Measurements from ENCODE around the gene AGBL3. TPM values are rescaled to one million over a fixed set of nuclear protein-coding genes. Genes with fewer than 3 reads are reported as not detected.

AGBL3 gene
- total and polyA plus RNA-seq, 2 experiments from 2014 or later, result 3.2 to 5.6 TPM

DNA sequence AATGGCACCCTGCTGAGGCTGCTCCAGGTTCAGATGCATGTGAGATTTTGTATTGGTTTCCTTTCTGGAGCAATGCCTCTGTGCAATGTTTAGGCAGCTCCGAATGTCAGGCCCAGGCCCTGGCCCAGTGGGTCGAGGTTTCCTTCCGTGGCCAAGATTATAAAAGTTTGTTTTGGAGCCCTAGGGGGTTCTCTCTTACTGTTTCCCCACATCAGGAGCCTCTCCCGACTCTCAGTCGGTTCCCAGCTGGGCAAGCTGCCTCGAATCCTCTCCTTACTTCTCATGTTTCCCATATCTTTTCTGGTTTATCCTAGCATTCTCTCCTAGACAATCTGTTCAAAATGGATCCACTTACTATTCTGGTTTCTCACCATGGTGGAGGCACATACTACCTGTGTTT lies 172.6 kb downstream of the AGBL3 start (continued):
- TF ChIP-seq EZH2 (IDR thresholded peaks at IDR 0.05; ENCODE audit: low read depth, unreplicated experiment) (no peak), EZH2phosphoT487 (IDR thresholded peaks at IDR 0.05; ENCODE audit: unreplicated experiment) (no peak), STAT1 (IDR thresholded peaks at IDR 0.05; ENCODE audit: unreplicated experiment) (no peak)

DNA sequence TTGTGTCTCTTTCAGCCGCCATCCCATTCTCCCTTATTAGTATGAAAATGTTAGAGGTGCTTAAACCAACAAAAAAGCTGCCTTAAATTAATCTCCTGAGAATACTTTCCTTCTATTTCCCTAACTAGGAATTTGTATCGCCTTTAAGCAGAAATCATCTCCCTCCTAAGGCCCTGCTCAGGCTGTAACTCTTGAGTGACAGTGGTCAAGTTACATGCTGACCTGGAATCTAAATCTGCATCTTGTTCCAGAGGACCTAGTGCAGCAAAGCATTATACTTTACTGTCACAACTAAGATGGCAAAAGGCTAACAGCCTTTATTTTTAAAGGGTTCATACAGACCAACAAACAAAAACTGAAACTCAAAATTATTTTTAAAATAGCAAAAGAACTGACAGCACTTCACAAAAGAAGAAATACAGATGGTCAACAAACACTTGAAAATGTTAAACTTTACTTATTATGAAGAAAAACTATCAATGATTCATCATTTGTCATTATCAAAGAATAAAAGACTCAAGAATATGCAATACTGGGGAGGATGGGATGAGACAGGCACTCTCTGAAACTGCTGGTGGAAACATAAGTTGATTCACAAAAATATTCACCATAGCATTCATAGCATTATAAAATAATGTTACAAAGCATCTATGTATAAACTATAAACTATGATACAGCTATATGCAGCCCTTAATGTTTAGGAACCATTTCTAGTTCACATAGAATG lies 173.2 kb downstream of the AGBL3 start:
- TF ChIP-seq ZNF331 (CRISPR knock-in tag; IDR thresholded peaks at IDR 0.05; ENCODE audit: low read depth) (no peak), NANOG (IDR thresholded peaks at IDR 0.05; ENCODE audit: borderline replicate concordance) (no peak), POLR2AphosphoS5 (IDR thresholded peaks at IDR 0.05; ENCODE audit: low read depth) (no peak), JUNB (IDR thresholded peaks at IDR 0.05; ENCODE audit: unreplicated experiment) (no peak), ZNF462 (CRISPR knock-in tag; IDR thresholded peaks at IDR 0.05) (no peak), ZNF114 (CRISPR knock-in tag; IDR thresholded peaks at IDR 0.05) (no peak), EZH2 (IDR thresholded peaks at IDR 0.05; ENCODE audit: low read depth, unreplicated experiment) (no peak), REST (IDR thresholded peaks at IDR 0.05; ENCODE audit: unreplicated experiment) (no peak), STAT1 (IDR thresholded peaks at IDR 0.05; ENCODE audit: unreplicated experiment) (no peak), EZH2phosphoT487 (IDR thresholded peaks at IDR 0.05; ENCODE audit: unreplicated experiment) (no peak)
- TF ChIP-seq, protein P1, sequence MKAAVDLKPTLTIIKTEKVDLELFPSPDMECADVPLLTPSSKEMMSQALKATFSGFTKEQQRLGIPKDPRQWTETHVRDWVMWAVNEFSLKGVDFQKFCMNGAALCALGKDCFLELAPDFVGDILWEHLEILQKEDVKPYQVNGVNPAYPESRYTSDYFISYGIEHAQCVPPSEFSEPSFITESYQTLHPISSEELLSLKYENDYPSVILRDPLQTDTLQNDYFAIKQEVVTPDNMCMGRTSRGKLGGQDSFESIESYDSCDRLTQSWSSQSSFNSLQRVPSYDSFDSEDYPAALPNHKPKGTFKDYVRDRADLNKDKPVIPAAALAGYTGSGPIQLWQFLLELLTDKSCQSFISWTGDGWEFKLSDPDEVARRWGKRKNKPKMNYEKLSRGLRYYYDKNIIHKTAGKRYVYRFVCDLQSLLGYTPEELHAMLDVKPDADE (IDR thresholded peaks at IDR 0.05), result no peak
- TF ChIP-seq, protein P2, sequence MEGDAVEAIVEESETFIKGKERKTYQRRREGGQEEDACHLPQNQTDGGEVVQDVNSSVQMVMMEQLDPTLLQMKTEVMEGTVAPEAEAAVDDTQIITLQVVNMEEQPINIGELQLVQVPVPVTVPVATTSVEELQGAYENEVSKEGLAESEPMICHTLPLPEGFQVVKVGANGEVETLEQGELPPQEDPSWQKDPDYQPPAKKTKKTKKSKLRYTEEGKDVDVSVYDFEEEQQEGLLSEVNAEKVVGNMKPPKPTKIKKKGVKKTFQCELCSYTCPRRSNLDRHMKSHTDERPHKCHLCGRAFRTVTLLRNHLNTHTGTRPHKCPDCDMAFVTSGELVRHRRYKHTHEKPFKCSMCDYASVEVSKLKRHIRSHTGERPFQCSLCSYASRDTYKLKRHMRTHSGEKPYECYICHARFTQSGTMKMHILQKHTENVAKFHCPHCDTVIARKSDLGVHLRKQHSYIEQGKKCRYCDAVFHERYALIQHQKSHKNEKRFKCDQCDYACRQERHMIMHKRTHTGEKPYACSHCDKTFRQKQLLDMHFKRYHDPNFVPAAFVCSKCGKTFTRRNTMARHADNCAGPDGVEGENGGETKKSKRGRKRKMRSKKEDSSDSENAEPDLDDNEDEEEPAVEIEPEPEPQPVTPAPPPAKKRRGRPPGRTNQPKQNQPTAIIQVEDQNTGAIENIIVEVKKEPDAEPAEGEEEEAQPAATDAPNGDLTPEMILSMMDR (conservative IDR thresholded peaks at IDR 0.05; ENCODE audit: low read depth in 2 of 2), result no peak
- H3K36me3 Mint-ChIP-seq (ENCODE audit: low read depth), result peaks cover 90% of the 10 kb centered on the region
- peaks cover 20% of the 10 kb centered on the region for H3K4me1 Mint-ChIP-seq
- Histone ChIP-seq H3K4me1 (ENCODE audit: insufficient read depth) (peaks cover 23% of the 10 kb centered on the region), H3K27me3 (ENCODE audit: insufficient read depth) (no peaks in the 10 kb centered on the region), H3K4me2 (no peak overlapping the region), H2AFZ (no peak overlapping the region), H3F3A (replicated peaks; ENCODE audit: low read depth) (no peaks in the 10 kb centered on the region), H3K4me3 (no peak overlapping the region), H3K9me2 (ENCODE audit: insufficient read depth) (peaks cover 4% of the 10 kb centered on the region), H4K20me1 (replicated peaks; ENCODE audit: insufficient read depth) (no peaks in the 10 kb centered on the region), H3K79me2 (replicated peaks; ENCODE audit: insufficient read depth) (no peaks in the 10 kb centered on the region), H3K27ac (ENCODE audit: low read depth) (no peak overlapping the region), H3K36me3 (ENCODE audit: insufficient read depth) (peaks cover 16% of the 10 kb centered on the region; the same call in 1 of the 2 replicates)
- peaks cover 85% of the 10 kb centered on the region for H3K9me3 Mint-ChIP-seq
- ATAC-seq, result no peak
- DNase-seq (ENCODE audit: low spot score), result no peak
- H3K27ac Mint-ChIP-seq, result no peak overlapping the region
- no peak overlapping the region for H3K4me3 Mint-ChIP-seq
- peaks cover 5% of the 10 kb centered on the region for H3K27me3 Mint-ChIP-seq (ENCODE audit: insufficient read depth, low read depth, poor library complexity)
